HCT116 (cell line): ENCODE measurements around the gene PDSS2. TPM values are rescaled to one million over a fixed set of nuclear protein-coding genes. Genes with fewer than 3 reads are reported as not detected.

Source experiments
- ATAC-seq: fragments of 200-7000 bp; cut with Tn5 transposase; 2 replicates; pipeline ENCODE4 v1.9.1; 2020; ENCODE audit warnings: mild to moderate bottlenecking, moderate library complexity
- BruUV-seq: library from RNA; stranded (reverse); fragments of 400-500 nt; replicated peaks from 2 replicates; lab custom pipeline; 2021; lab: Mats Ljungman, UMichigan
- CTCF ChIA-PET: fragments of 300-600 bp; sonication (Branson Sonifier 250); formaldehyde crosslinking; loops from one replicate; lab custom pipeline; 2021; ENCODE audit warnings: antibody characterized with exemption; lab: Charles Lee
- POLR2A ChIA-PET: fragments of 300-600, 350-600 bp; sonication (Branson Sonifier 250); formaldehyde crosslinking; loops from one replicate; lab custom pipeline; 2021; ENCODE audit warnings: antibody characterized with exemption; lab: Charles Lee
- RAD21 ChIA-PET, 2 experiments: fragments of 300-600 bp; sonication (Branson Sonifier 250); formaldehyde crosslinking; loops; one replicate each; lab custom pipeline; 2023; ENCODE audit warnings: low total read pairs in 2 of 2; ENCODE audit not compliant: uncharacterized antibody in 2 of 2, unreplicated experiment in 2 of 2, low non-redundant PET in 1 of 2; lab: Charles Lee
- DNase-seq: peaks from one replicate; pipeline ENCODE4 v3.0.0-alpha.2; 2010; ENCODE audit warnings: low read depth, low spot score
- H2AFZ ChIP-seq: fragments of 200-600 bp; shearing (Covaris generic), sonication (generic); 2 replicates; pipeline ENCODE4 v1.6.1; 2017; ENCODE audit warnings: low read depth, mixed run types, mixed read lengths, antibody characterized with exemption, low read length; ENCODE audit not compliant: poor library complexity, severe bottlenecking
- H3K27ac ChIP-seq: 2 replicates; pipeline ENCODE4 v1.5.1; 2012; ENCODE audit warnings: low read depth, low read length
- H3K27me3 ChIP-seq: fragments of 200-600 bp; sonication (generic); 2 replicates; pipeline ENCODE4 v1.6.1; 2016; ENCODE audit warnings: mixed run types, low read length, mixed read lengths; ENCODE audit not compliant: insufficient read depth
- H3K36me3 ChIP-seq, 2 experiments: fragments of 200-500 bp in 1 of 2; fragments of 200-600 bp in 1 of 2; sonication (Bioruptor generic) in 1 of 2; sonication (generic) in 1 of 2; 2 replicates each; pipeline versions ENCODE4 v1.5.1 to v1.6.1; 2014 to 2016; ENCODE audit warnings: low read length in 2 of 2, inconsistent platforms in 1 of 2, mixed read lengths in 1 of 2, mixed run types in 1 of 2; ENCODE audit not compliant: insufficient read depth in 2 of 2, control insufficient read depth in 1 of 2
- H3K4me1 ChIP-seq, 2 experiments: fragments of 200-600 bp in 1 of 2; sonication (generic) in 1 of 2; 2 replicates each; pipeline versions ENCODE4 v1.5.1 to v1.6.1; 2012 to 2017; ENCODE audit warnings: low read length in 2 of 2, inconsistent platforms in 1 of 2, mild to moderate bottlenecking in 1 of 2, mixed read lengths in 1 of 2, mixed run types in 1 of 2, moderate library complexity in 1 of 2; ENCODE audit not compliant: insufficient read depth in 2 of 2, control insufficient read depth in 1 of 2
- H3K4me2 ChIP-seq: fragments of 200-600 bp; sonication (generic); 2 replicates; pipeline ENCODE4 v1.6.1; 2017; ENCODE audit warnings: mixed run types, low read length, mixed read lengths
- H3K4me3 ChIP-seq, 2 experiments: fragments of 200-600 bp in 1 of 2; sonication (generic) in 1 of 2; replicated peaks in 1 of 2; 2 replicates each; pipeline ENCODE4 v1.5.1; 2011 to 2016; ENCODE audit warnings: low read length in 2 of 2, control low read depth in 1 of 2, low read depth in 1 of 2, mild to moderate bottlenecking in 1 of 2, mixed read lengths in 1 of 2, mixed run types in 1 of 2
- H3K79me2 ChIP-seq: fragments of 200-600 bp; sonication (generic); 2 replicates; pipeline ENCODE4 v1.6.1; 2017; ENCODE audit warnings: mild to moderate bottlenecking, mixed run types, low read length, moderate library complexity, mixed read lengths; ENCODE audit not compliant: insufficient read depth
- H3K9ac ChIP-seq: fragments of 200-600 bp; sonication (generic); 2 replicates; pipeline ENCODE4 v1.6.1; 2016; ENCODE audit warnings: low read length, mixed read lengths
- H3K9me2 ChIP-seq: fragments of 200-600 bp; sonication (generic), shearing (Covaris generic); 2 replicates; pipeline ENCODE4 v1.6.1; 2017; ENCODE audit warnings: mixed run types, mild to moderate bottlenecking, moderate library complexity; ENCODE audit not compliant: insufficient read depth
- H3K9me3 ChIP-seq, 2 experiments: fragments of 200-500 bp in 1 of 2; fragments of 200-600 bp in 1 of 2; sonication (Bioruptor generic) in 1 of 2; sonication (generic) in 1 of 2; 2 replicates each; pipeline ENCODE4 v1.6.1; 2014 to 2017; ENCODE audit warnings: low read length in 2 of 2, mixed read lengths in 2 of 2, inconsistent platforms in 1 of 2, low read depth in 1 of 2, mild to moderate bottlenecking in 1 of 2, mixed run types in 1 of 2, moderate library complexity in 1 of 2; ENCODE audit not compliant: control insufficient read depth in 1 of 2, insufficient read depth in 1 of 2
- H4K20me1 ChIP-seq: fragments of 200-600 bp; sonication (generic), shearing (Covaris generic); 2 replicates; pipeline ENCODE4 v1.6.1; 2017; ENCODE audit warnings: mixed run types, mild to moderate bottlenecking, moderate library complexity; ENCODE audit not compliant: insufficient read depth
- CEBPB ChIP-seq: IDR thresholded peaks from 2 replicates; pipeline ENCODE4 v1.6.1; 2012; ENCODE audit warnings: low read depth
- EGR1 ChIP-seq: IDR thresholded peaks from 2 replicates; pipeline ENCODE4 v1.6.1; 2012; ENCODE audit warnings: low read depth
- ELF1 ChIP-seq: IDR thresholded peaks from 2 replicates; pipeline ENCODE4 v1.6.1; 2012; ENCODE audit warnings: low read depth, borderline replicate concordance
- EZH2 ChIP-seq: fragments of 200-600 bp; sonication (generic); IDR thresholded peaks from 2 replicates; pipeline ENCODE4 v1.6.1; 2017; ENCODE audit warnings: antibody characterized with exemption, mixed run types
- EZH2phosphoT487 ChIP-seq: fragments of 200-600 bp; IDR thresholded peaks from 2 replicates; pipeline ENCODE4 v1.6.1; 2018; ENCODE audit warnings: antibody characterized with exemption, borderline replicate concordance
- JUND ChIP-seq: IDR thresholded peaks from 2 replicates; pipeline ENCODE4 v1.6.1; 2012
- POLR2A ChIP-seq: IDR thresholded peaks from 2 replicates; pipeline ENCODE4 v1.7.0; 2011; ENCODE audit warnings: borderline replicate concordance; ENCODE audit not compliant: insufficient read depth, insufficient read length; ENCODE audit errors: extremely low read depth
- POLR2AphosphoS5 ChIP-seq: IDR thresholded peaks from 2 replicates; pipeline ENCODE4 v1.6.1; 2011; ENCODE audit warnings: mild to moderate bottlenecking, low read depth, low read length, moderate library complexity
- RAD21 ChIP-seq: IDR thresholded peaks from 2 replicates; pipeline ENCODE4 v1.6.1; 2012; ENCODE audit warnings: low read depth, mild to moderate bottlenecking
- SIN3A ChIP-seq: IDR thresholded peaks from 2 replicates; pipeline ENCODE4 v1.6.1; 2012; ENCODE audit warnings: low read depth
- SP1 ChIP-seq: IDR thresholded peaks from 2 replicates; pipeline ENCODE4 v1.6.1; 2012; ENCODE audit warnings: low read depth
- SRF ChIP-seq: IDR thresholded peaks from 2 replicates; pipeline ENCODE4 v1.6.1; 2012; ENCODE audit warnings: low read depth
- TCF7L2 ChIP-seq: IDR thresholded peaks from 2 replicates; pipeline ENCODE4 v1.7.0; 2011; ENCODE audit warnings: borderline replicate concordance, inconsistent platforms; ENCODE audit not compliant: insufficient read depth, insufficient read length; ENCODE audit errors: extremely low read depth
- YY1 ChIP-seq: IDR thresholded peaks from 2 replicates; pipeline ENCODE4 v1.6.1; 2011; ENCODE audit warnings: low read length, low read depth, moderate library complexity, mild to moderate bottlenecking; ENCODE audit not compliant: insufficient replicate concordance; ENCODE audit errors: extremely low read depth
- ZFX ChIP-seq: fragments of 450-650 bp; IDR thresholded peaks from 2 replicates; pipeline ENCODE4 v1.6.1; 2017
- intact Hi-C: fragments of 100-400 bp; cut with micrococcal nuclease; formaldehyde crosslinking; loops from 2 replicates; pipeline ENCODE4 v1.10.0; 2022
- total RNA-seq: library from RNA; stranded (reverse); gene quantifications from one replicate; pipeline ENCODE4 v1.2.1, GENCODE V29; 2021; ENCODE audit not compliant: unreplicated experiment
- TF ChIP-seq, protein P1 (sequence below): IDR thresholded peaks from 2 replicates; pipeline ENCODE4 v1.6.1; 2012
- TF ChIP-seq, protein P2 (sequence below): IDR thresholded peaks from 2 replicates; pipeline ENCODE4 v1.6.1; 2011; ENCODE audit warnings: mild to moderate bottlenecking, low read length, moderate library complexity; ENCODE audit not compliant: insufficient replicate concordance; ENCODE audit errors: extremely low read depth
- TF ChIP-seq, protein P3 (sequence below), 3 experiments: fragments of 200-600 bp in 1 of 3; sonication (generic) in 1 of 3; IDR thresholded peaks in 2 of 3; conservative IDR thresholded peaks in 1 of 3; 2 replicates each; pipeline ENCODE4 v1.5.1; 2012 to 2017; ENCODE audit warnings: low read depth in 2 of 3, low read length in 2 of 3, antibody characterized with exemption in 1 of 3, borderline replicate concordance in 1 of 3, control low read depth in 1 of 3, mild to moderate bottlenecking in 1 of 3, mixed read lengths in 1 of 3, mixed run types in 1 of 3, moderate library complexity in 1 of 3; ENCODE audit not compliant: insufficient read depth in 1 of 3
- TF ChIP-seq, protein P4 (sequence below): IDR thresholded peaks from 2 replicates; pipeline ENCODE4 v1.6.1; 2012
- TF ChIP-seq, protein P5 (sequence below): IDR thresholded peaks from 2 replicates; pipeline ENCODE4 v1.6.1; 2012; ENCODE audit warnings: low read depth

The PDSS2 gene
- total RNA-seq, 1 experiment from 2014 or later, result 12.2 TPM

DNA sequence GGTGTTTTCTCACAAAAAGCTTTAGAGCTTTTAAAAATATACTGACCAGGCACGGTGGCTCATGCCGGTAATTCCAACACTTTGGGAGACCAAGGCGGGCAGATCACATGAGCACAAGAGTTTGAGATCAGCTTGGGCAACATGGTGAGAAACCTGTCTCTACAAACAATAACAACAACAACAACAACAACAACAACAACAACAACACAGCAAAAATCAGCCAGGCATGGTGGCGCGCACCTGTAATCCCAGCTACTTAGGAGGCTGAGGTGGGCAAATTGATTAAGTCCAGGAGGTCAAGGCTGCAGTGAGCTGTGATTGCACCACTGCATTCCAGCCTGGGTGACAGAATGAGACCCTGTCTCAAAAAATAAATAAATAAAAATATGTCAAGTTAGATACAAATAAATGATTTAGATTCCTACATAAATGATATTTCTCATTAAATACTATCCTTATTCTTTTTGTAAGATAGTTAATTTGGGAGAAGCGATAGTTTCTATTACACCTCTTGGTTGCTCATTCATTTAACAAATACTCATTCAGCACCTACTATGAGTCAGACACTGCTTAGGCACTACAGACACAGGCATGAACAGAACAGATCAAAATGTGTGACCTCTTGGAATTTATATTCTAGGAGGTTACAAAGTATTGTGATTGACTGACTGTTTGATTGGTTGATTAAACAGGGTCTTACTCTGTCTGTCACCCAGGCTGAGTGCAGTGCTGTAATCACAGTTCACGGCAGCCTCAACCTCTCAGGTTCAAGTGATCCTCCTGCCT lies 260.5 kb downstream of the PDSS2 start:
- no peaks in the 10 kb centered on the region for H3K36me3 ChIP-seq
- TF ChIP-seq ELF1, result no peak
- TF ChIP-seq SIN3A, result no peak
- TF ChIP-seq, protein P1, sequence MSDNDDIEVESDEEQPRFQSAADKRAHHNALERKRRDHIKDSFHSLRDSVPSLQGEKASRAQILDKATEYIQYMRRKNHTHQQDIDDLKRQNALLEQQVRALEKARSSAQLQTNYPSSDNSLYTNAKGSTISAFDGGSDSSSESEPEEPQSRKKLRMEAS, result no peak
- TF ChIP-seq, protein P2, sequence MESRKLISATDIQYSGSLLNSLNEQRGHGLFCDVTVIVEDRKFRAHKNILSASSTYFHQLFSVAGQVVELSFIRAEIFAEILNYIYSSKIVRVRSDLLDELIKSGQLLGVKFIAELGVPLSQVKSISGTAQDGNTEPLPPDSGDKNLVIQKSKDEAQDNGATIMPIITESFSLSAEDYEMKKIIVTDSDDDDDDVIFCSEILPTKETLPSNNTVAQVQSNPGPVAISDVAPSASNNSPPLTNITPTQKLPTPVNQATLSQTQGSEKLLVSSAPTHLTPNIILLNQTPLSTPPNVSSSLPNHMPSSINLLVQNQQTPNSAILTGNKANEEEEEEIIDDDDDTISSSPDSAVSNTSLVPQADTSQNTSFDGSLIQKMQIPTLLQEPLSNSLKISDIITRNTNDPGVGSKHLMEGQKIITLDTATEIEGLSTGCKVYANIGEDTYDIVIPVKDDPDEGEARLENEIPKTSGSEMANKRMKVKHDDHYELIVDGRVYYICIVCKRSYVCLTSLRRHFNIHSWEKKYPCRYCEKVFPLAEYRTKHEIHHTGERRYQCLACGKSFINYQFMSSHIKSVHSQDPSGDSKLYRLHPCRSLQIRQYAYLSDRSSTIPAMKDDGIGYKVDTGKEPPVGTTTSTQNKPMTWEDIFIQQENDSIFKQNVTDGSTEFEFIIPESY, result no peak
- TF ChIP-seq TCF7L2, result no peak
- no peak for TF ChIP-seq ZFX
- no peak for TF ChIP-seq SRF
- no peak for TF ChIP-seq EZH2
- TF ChIP-seq EZH2phosphoT487, result no peak
- no peak for TF ChIP-seq EGR1
- TF ChIP-seq, protein P3, sequence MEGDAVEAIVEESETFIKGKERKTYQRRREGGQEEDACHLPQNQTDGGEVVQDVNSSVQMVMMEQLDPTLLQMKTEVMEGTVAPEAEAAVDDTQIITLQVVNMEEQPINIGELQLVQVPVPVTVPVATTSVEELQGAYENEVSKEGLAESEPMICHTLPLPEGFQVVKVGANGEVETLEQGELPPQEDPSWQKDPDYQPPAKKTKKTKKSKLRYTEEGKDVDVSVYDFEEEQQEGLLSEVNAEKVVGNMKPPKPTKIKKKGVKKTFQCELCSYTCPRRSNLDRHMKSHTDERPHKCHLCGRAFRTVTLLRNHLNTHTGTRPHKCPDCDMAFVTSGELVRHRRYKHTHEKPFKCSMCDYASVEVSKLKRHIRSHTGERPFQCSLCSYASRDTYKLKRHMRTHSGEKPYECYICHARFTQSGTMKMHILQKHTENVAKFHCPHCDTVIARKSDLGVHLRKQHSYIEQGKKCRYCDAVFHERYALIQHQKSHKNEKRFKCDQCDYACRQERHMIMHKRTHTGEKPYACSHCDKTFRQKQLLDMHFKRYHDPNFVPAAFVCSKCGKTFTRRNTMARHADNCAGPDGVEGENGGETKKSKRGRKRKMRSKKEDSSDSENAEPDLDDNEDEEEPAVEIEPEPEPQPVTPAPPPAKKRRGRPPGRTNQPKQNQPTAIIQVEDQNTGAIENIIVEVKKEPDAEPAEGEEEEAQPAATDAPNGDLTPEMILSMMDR (IDR thresholded peaks at IDR 0.05 in 2 of 3, conservative IDR thresholded peaks at IDR 0.05 in 1 of 3; ENCODE audit: borderline replicate concordance in 1 of 3, insufficient read depth in 1 of 3, low read depth in 2 of 3, low read length in 2 of 3), result no peak
- TF ChIP-seq JUND, result no peak
- TF ChIP-seq SP1, result no peak
- TF ChIP-seq YY1, result no peak
- TF ChIP-seq, protein P4, sequence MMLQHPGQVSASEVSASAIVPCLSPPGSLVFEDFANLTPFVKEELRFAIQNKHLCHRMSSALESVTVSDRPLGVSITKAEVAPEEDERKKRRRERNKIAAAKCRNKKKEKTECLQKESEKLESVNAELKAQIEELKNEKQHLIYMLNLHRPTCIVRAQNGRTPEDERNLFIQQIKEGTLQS, result no peak
- no peak for TF ChIP-seq POLR2A
- TF ChIP-seq, protein P5, sequence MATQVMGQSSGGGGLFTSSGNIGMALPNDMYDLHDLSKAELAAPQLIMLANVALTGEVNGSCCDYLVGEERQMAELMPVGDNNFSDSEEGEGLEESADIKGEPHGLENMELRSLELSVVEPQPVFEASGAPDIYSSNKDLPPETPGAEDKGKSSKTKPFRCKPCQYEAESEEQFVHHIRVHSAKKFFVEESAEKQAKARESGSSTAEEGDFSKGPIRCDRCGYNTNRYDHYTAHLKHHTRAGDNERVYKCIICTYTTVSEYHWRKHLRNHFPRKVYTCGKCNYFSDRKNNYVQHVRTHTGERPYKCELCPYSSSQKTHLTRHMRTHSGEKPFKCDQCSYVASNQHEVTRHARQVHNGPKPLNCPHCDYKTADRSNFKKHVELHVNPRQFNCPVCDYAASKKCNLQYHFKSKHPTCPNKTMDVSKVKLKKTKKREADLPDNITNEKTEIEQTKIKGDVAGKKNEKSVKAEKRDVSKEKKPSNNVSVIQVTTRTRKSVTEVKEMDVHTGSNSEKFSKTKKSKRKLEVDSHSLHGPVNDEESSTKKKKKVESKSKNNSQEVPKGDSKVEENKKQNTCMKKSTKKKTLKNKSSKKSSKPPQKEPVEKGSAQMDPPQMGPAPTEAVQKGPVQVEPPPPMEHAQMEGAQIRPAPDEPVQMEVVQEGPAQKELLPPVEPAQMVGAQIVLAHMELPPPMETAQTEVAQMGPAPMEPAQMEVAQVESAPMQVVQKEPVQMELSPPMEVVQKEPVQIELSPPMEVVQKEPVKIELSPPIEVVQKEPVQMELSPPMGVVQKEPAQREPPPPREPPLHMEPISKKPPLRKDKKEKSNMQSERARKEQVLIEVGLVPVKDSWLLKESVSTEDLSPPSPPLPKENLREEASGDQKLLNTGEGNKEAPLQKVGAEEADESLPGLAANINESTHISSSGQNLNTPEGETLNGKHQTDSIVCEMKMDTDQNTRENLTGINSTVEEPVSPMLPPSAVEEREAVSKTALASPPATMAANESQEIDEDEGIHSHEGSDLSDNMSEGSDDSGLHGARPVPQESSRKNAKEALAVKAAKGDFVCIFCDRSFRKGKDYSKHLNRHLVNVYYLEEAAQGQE, result no peak
- no peak for TF ChIP-seq CEBPB
- no peak for TF ChIP-seq POLR2AphosphoS5
- TF ChIP-seq RAD21, result no peak
- TF ChIP-seq, all 23 proteins: peak for 0
- RAD21 ChIA-PET, result no interaction called here
- ATAC-seq (no peak), DNase-seq (no peak)
- no peaks in the 10 kb centered on the region for H4K20me1 ChIP-seq
- intact Hi-C loops, result no loop called here
- no peaks in the 10 kb centered on the region for H3K9me3 ChIP-seq
- no peak overlapping the region for H2AFZ ChIP-seq
- no peak overlapping the region for H3K27ac ChIP-seq
- H3K9me2 ChIP-seq, result no peaks in the 10 kb centered on the region
- no peak overlapping the region for H3K4me2 ChIP-seq
- POLR2A ChIA-PET, result no interaction called here
- H3K27me3 ChIP-seq, result no peaks in the 10 kb centered on the region
- no peak overlapping the region for H3K9ac ChIP-seq
- CTCF ChIA-PET, result no interaction called here
- no TSS peak for BruUV-seq
- no peak overlapping the region for H3K4me3 ChIP-seq
- H3K4me1 ChIP-seq, result no peaks in the 10 kb centered on the region
- no peaks in the 10 kb centered on the region for H3K79me2 ChIP-seq
